Measurements from ENCODE around the gene LAMC1.

Gene LAMC1

GRCh38 chr1:183029591-183030000 is 6.4 kb downstream of the LAMC1 start:
- Histone ChIP-seq H3K27ac (ENCODE audit: low read depth, low read length) (peak overlapping the region; percentile 100), H3K4me1 (ENCODE audit: control insufficient read depth, insufficient read depth, low read length, unreplicated experiment) (peaks cover 61% of the 10 kb centered on the region), H3K36me3 (ENCODE audit: insufficient read depth, low read length) (peaks cover 24% of the 10 kb centered on the region), H3K27me3 (ENCODE audit: insufficient read depth, low read length) (no peaks in the 10 kb centered on the region), H3K4me3 (ENCODE audit: low read depth, low read length) (peak overlapping the region; percentile 96), H3K79me2 (ENCODE audit: control insufficient read depth, insufficient read depth, low read length, unreplicated experiment) (peaks cover 100% of the 10 kb centered on the region), H2AFZ (ENCODE audit: low read length, unreplicated experiment) (no peak overlapping the region)

DNA sequence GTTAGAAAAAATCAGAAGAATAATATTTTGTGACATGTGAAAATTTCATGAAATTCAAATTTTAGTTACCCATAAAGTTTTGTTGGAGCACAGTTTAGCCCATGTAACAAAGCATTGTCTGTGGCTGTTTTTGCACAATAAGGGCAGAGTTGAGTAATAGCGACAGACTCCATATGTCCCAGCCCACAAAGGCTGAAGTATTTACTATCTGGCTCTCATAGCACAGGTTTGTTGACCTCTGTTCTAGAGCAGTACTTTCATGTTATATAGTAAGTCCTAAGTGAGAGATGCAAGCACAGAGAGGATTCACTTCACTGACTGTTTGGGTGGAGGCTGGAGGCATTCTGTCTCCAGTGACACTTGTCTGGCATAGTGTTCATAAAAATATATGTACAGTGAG is 6.8 kb downstream of the LAMC1 start:
- H3K27ac ChIP-seq (ENCODE audit: low read depth, low read length) = peak overlapping the region; percentile 100
- peaks cover 100% of the 10 kb centered on the region for H3K79me2 ChIP-seq (ENCODE audit: control insufficient read depth, insufficient read depth, low read length, unreplicated experiment)
- no peak overlapping the region for H2AFZ ChIP-seq (ENCODE audit: low read length, unreplicated experiment)
- H3K4me3 ChIP-seq (ENCODE audit: low read depth, low read length) = peak overlapping the region; percentile 43
- no peaks in the 10 kb centered on the region for H3K27me3 ChIP-seq (ENCODE audit: insufficient read depth, low read length)
- H3K4me1 ChIP-seq (ENCODE audit: control insufficient read depth, insufficient read depth, low read length, unreplicated experiment) = peaks cover 61% of the 10 kb centered on the region
- peaks cover 23% of the 10 kb centered on the region for H3K36me3 ChIP-seq (ENCODE audit: insufficient read depth, low read length)

DNA sequence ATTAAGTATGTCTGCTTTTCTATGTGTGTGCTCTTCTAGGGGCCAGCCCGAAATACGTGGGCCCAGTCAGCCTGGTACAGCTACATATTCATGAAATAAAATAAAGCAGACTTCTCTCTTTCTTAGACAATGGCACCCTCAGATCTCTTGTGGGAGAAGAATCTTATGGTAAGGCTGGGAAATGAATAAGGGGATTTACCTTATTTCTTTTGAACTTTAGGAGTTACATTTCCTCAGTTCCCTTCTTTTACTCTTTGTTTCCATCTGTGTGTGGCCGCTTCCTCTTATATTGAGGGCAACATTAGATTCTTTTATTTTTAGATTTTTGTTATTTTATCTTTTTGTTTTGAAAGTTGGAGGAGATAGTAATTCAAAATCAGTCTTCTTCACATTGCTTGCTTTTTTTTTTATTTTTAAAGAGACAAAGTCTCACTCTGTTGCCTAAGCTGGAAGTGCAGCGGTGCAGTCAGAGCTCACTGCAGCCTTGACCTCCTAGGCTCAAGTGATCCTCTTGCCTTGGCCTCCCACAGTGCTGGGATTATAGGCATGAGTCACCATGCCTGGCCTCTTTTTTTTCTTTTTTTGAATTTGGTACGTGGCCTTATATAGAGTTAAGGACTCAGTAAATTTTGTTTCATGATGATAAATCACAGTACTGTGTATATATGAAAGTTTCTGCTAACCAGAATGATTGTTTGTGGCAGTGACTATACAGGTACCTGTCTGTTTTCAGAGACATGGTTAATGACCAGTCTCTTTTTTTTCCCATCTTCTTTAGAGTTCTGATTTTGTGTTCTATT is 9.1 kb downstream of the LAMC1 start:
- Histone ChIP-seq H3K27me3 (ENCODE audit: insufficient read depth, low read length) (no peaks in the 10 kb centered on the region), H3K79me2 (ENCODE audit: control insufficient read depth, insufficient read depth, low read length, unreplicated experiment) (peaks cover 98% of the 10 kb centered on the region), H2AFZ (ENCODE audit: low read length, unreplicated experiment) (no peak overlapping the region), H3K36me3 (ENCODE audit: insufficient read depth, low read length) (peaks cover 14% of the 10 kb centered on the region), H3K27ac (ENCODE audit: low read depth, low read length) (peak overlapping the region; percentile 28; the same call in 1 of the 2 replicates), H3K4me3 (ENCODE audit: low read depth, low read length) (no peak overlapping the region), H3K4me1 (ENCODE audit: control insufficient read depth, insufficient read depth, low read length, unreplicated experiment) (peaks cover 54% of the 10 kb centered on the region)

- H3K27me3 ChIP-seq (ENCODE audit: insufficient read depth, low read length) = no peaks in the 10 kb centered on the region
- H3K4me1 ChIP-seq (ENCODE audit: control insufficient read depth, insufficient read depth, low read length, unreplicated experiment) = peaks cover 54% of the 10 kb centered on the region
- no peak overlapping the region for H3K27ac ChIP-seq (ENCODE audit: low read depth, low read length)
- H3K79me2 ChIP-seq (ENCODE audit: control insufficient read depth, insufficient read depth, low read length, unreplicated experiment) = peaks cover 98% of the 10 kb centered on the region
- H2AFZ ChIP-seq (ENCODE audit: low read length, unreplicated experiment) = no peak overlapping the region
- peaks cover 9% of the 10 kb centered on the region for H3K36me3 ChIP-seq (ENCODE audit: insufficient read depth, low read length)
- no peak overlapping the region for H3K4me3 ChIP-seq (ENCODE audit: low read depth, low read length)
These were observed 10.0 kb downstream of the LAMC1 start for GRCh38 chr1:183033205-183033604.

DNA sequence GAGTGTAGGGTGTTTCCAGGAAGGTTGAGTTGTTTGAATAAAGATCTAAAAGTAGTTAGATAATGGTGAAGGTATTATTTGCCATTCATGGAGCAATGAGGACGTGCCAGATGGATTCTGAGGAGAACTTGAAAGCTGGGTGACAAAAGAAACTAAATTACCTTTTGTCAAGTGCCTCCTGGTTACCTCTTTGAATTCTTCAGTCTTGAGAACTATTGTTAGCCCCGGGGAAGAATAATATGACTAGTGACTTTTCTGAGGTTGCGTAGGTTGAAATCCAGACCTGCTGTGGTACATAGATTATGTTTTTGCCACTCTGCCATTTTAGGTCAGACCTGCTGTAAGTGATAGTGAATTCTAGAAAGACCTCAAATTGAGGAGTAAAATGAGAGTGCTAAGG is 11.5 kb downstream of the LAMC1 start:
- H3K4me3 ChIP-seq (ENCODE audit: low read depth, low read length) = no peak overlapping the region
- no peak overlapping the region for H3K27ac ChIP-seq (ENCODE audit: low read depth, low read length)
- no peaks in the 10 kb centered on the region for H3K27me3 ChIP-seq (ENCODE audit: insufficient read depth, low read length)
- peaks cover 98% of the 10 kb centered on the region for H3K79me2 ChIP-seq (ENCODE audit: control insufficient read depth, insufficient read depth, low read length, unreplicated experiment)
- H2AFZ ChIP-seq (ENCODE audit: low read length, unreplicated experiment) = no peak overlapping the region
- peaks cover 54% of the 10 kb centered on the region for H3K4me1 ChIP-seq (ENCODE audit: control insufficient read depth, insufficient read depth, low read length, unreplicated experiment)
- H3K36me3 ChIP-seq (ENCODE audit: insufficient read depth, low read length) = no peaks in the 10 kb centered on the region; the same call in 1 of the 2 replicates

GRCh38 chr1:183038333-183038866 is 15.2 kb downstream of the LAMC1 start:
- no peak overlapping the region for H3K4me3 ChIP-seq (ENCODE audit: low read depth, low read length)

GRCh38 chr1:183038913-183039312 is 15.7 kb downstream of the LAMC1 start:
- no peak overlapping the region for H2AFZ ChIP-seq (ENCODE audit: low read length, unreplicated experiment)
- no peaks in the 10 kb centered on the region for H3K27me3 ChIP-seq (ENCODE audit: insufficient read depth, low read length)
- no peaks in the 10 kb centered on the region for H3K36me3 ChIP-seq (ENCODE audit: insufficient read depth, low read length)
- no peak overlapping the region for H3K4me3 ChIP-seq (ENCODE audit: low read depth, low read length)
- peaks cover 98% of the 10 kb centered on the region for H3K79me2 ChIP-seq (ENCODE audit: control insufficient read depth, insufficient read depth, low read length, unreplicated experiment)
- peaks cover 62% of the 10 kb centered on the region for H3K4me1 ChIP-seq (ENCODE audit: control insufficient read depth, insufficient read depth, low read length, unreplicated experiment)
- peak overlapping the region; percentile 81 for H3K27ac ChIP-seq (ENCODE audit: low read depth, low read length)

More at GRCh38 chr1:183038333-183038866, 15.2 kb downstream of the LAMC1 start:
- peak overlapping the region; percentile 81 for H3K27ac ChIP-seq (ENCODE audit: low read depth, low read length)
- no peaks in the 10 kb centered on the region; the same call in 1 of the 2 replicates for H3K36me3 ChIP-seq (ENCODE audit: insufficient read depth, low read length)
- peaks cover 98% of the 10 kb centered on the region for H3K79me2 ChIP-seq (ENCODE audit: control insufficient read depth, insufficient read depth, low read length, unreplicated experiment)
- no peak overlapping the region for H2AFZ ChIP-seq (ENCODE audit: low read length, unreplicated experiment)
- H3K27me3 ChIP-seq (ENCODE audit: insufficient read depth, low read length) = no peaks in the 10 kb centered on the region
- H3K4me1 ChIP-seq (ENCODE audit: control insufficient read depth, insufficient read depth, low read length, unreplicated experiment) = peaks cover 57% of the 10 kb centered on the region

DNA sequence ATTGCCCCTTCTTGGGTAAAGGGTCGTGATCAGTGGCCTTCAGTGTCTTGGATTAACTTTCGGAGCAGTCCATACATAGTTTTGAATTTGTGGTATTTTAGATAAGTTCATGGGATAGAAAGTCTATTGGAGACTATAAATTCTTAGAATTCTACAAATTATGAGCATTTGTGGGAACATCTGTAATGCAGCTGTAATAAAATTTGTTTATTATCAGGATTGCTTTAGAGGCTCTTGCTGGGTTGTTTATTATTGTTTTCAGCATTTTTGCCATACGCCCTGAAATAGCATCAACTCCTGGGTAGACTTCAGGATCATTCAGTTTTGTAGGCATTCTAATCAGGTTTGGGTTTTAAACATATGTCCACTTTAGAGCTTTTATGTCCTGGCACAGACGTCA is 16.1 kb downstream of the LAMC1 start:
- Histone ChIP-seq H3K4me1 (ENCODE audit: control insufficient read depth, insufficient read depth, low read length, unreplicated experiment) (peaks cover 65% of the 10 kb centered on the region), H3K27ac (ENCODE audit: low read depth, low read length) (peak overlapping the region; percentile 81), H2AFZ (ENCODE audit: low read length, unreplicated experiment) (no peak overlapping the region), H3K4me3 (ENCODE audit: low read depth, low read length) (peak overlapping the region; percentile 26; the same call in 1 of the 2 replicates), H3K27me3 (ENCODE audit: insufficient read depth, low read length) (no peaks in the 10 kb centered on the region), H3K79me2 (ENCODE audit: control insufficient read depth, insufficient read depth, low read length, unreplicated experiment) (peaks cover 98% of the 10 kb centered on the region), H3K36me3 (ENCODE audit: insufficient read depth, low read length) (no peaks in the 10 kb centered on the region)

DNA sequence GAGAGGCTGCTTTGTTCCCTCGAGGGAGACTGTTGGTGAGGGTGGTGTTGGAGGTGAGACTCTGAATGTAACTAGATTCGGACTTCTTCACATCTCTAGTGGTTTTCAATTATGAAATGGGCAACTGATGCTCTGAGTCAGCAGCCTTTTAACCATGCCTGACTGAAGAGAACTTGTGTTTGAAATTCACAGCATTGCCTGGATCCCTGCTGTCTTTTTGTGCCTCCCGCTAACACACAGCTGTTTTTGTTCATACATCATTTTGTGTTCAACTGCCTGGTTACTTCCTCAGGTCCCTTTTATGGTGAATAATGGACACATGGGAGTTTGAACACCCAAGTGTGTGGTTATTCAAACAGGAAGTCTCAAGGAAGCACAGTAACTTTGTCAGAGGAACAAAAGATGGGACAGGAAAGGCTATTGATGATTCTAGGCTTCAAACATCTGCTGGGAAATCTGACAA is 16.8 kb downstream of the LAMC1 start:
- Histone ChIP-seq H3K36me3 (ENCODE audit: insufficient read depth, low read length) (no peaks in the 10 kb centered on the region), H3K4me3 (ENCODE audit: low read depth, low read length) (peak overlapping the region; percentile 26), H3K27ac (ENCODE audit: low read depth, low read length) (peak overlapping the region; percentile 81), H3K4me1 (ENCODE audit: control insufficient read depth, insufficient read depth, low read length, unreplicated experiment) (peaks cover 71% of the 10 kb centered on the region), H2AFZ (ENCODE audit: low read length, unreplicated experiment) (no peak overlapping the region), H3K79me2 (ENCODE audit: control insufficient read depth, insufficient read depth, low read length, unreplicated experiment) (peaks cover 98% of the 10 kb centered on the region), H3K27me3 (ENCODE audit: insufficient read depth, low read length) (no peaks in the 10 kb centered on the region)

GRCh38 chr1:183040547-183040971 is 17.3 kb downstream of the LAMC1 start:
- no peak overlapping the region for H2AFZ ChIP-seq (ENCODE audit: low read length, unreplicated experiment)
- H3K4me1 ChIP-seq (ENCODE audit: control insufficient read depth, insufficient read depth, low read length, unreplicated experiment) = peaks cover 76% of the 10 kb centered on the region
- no peaks in the 10 kb centered on the region for H3K36me3 ChIP-seq (ENCODE audit: insufficient read depth, low read length)
- no peaks in the 10 kb centered on the region for H3K27me3 ChIP-seq (ENCODE audit: insufficient read depth, low read length)
- H3K4me3 ChIP-seq (ENCODE audit: low read depth, low read length) = peak overlapping the region; percentile 26; the same call in 1 of the 2 replicates
- peak overlapping the region; percentile 81 for H3K27ac ChIP-seq (ENCODE audit: low read depth, low read length)
- peaks cover 98% of the 10 kb centered on the region for H3K79me2 ChIP-seq (ENCODE audit: control insufficient read depth, insufficient read depth, low read length, unreplicated experiment)

Data from ACC112 (cell line).